ENCODE measurements around the gene SCAMP1.

SCAMP1 gene

DNA sequence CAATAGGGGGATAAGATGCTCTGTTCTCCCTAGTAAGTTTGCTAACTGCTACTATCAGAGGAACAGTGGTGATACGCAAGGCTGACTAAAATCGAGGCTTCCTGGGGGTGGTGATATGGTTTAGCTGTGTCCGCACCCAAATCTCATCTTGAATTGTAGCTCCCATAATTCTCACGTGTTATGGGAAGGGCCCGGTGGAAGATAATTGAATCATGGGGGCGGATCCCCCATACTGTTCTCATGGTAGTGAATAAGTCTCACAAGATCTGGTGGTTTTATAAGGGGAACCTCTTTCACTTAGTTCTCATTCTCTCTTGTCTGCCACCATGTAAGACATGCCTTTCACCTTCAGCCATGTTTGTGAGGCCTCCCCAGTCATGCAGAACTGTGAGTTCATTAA is 153.0 kb downstream of the SCAMP1 start:
- DNase-seq (ENCODE audit: low read depth) = no peak

GRCh38 chr5:78514427-78515330 is 154.3 kb downstream of the SCAMP1 start:
- no peak for DNase-seq (ENCODE audit: low read depth)

DNA sequence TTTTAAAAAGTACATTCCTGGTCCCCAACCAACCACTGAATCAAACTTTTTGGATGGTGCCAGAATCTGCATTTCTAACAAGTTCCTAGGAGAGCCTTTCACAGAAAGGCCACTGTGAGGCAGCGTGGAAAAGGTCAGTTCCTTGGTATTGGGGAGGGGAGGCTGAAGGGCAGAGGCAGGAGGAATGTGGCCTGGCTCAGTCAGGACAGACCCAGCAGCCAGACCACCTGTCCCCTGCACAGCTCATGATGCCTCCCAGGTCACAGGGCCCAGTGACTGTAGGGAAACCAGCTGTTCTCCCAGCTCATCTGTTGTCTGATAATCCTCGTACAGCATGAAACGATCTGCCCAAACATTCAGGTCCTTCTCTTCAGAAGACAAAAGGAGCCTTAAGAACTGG is 155.3 kb downstream of the SCAMP1 start:
- DNase-seq (ENCODE audit: low read depth) = no peak

GRCh38 chr5:78518365-78519197 is 158.2 kb downstream of the SCAMP1 start:
- no peak for DNase-seq (ENCODE audit: low read depth)

DNA sequence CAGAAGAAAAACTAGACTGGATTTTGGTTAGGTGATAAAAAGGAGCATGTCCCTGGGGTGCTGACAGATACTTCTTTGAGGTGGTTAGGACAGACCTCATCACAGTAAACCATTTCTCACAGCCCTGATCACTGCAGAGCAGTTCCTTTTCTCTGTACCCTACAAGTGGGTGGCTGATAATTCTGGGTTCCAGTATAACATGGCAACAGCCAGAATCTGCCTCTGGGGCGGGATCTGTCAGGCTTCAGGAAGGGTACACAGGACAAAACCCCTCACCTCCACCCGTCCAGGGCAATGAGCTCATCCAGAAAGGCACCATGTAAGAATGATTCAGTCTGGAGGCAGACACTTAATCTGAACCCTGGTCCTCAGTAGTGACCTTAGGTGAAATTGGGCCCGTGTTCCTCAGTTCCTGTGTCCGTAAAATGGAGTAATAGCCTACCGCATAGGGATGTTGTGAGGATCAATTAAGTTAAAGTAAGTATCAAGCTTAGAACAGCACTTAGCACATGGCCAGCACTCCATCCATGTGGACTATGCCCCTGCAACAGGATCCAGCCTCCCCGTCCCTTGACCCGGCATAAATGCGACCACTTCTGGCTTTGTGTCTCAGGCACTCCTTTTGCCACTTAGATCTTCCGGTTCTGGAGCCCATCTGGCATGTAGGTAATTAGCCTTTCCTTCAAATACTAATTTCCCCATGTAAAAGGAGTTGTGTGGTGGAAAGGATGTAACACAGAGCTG is 159.0 kb downstream of the SCAMP1 start:
- no peak for DNase-seq (ENCODE audit: low read depth)

- no peak for DNase-seq (ENCODE audit: low read depth)
Measured at GRCh38 chr5:78521455-78521854, 161.0 kb downstream of the SCAMP1 start.

DNA sequence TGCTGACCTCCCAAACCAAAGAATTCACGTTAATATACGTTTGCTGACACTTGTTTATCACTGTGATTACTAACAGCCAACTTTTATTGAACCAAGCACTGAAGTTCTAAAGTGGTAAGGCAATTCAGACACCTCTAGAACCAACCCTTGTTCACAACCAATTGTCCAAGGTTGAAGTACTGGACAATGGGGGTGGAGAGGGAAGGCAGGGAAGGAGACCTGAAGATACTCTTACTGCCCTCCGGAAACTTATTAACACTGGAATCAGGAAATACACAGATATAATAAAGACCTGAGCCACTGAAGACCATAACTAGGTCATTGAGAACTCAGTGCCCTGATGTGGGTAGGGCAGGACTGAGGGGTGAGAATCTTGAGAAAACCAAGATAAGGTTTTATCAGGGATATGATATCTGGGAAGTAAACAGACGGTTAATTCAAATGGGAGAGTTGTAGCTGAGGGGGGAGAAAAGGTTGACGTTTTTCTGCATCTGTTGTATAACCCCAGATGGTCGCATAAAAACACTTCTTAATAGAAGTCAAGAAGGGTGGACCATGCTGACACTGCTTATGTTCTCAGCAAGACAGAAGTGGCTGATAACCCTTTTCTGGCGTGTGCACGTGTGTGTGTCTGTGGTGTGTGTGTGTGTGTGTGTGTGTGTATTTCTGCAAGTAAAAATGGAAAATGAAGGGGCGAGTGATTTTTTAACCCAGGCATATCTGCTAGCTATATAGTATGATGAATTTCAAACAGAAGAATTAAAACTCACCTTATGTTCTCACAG is 162.3 kb downstream of the SCAMP1 start:
- DNase-seq (ENCODE audit: low read depth) = no peak

DNA sequence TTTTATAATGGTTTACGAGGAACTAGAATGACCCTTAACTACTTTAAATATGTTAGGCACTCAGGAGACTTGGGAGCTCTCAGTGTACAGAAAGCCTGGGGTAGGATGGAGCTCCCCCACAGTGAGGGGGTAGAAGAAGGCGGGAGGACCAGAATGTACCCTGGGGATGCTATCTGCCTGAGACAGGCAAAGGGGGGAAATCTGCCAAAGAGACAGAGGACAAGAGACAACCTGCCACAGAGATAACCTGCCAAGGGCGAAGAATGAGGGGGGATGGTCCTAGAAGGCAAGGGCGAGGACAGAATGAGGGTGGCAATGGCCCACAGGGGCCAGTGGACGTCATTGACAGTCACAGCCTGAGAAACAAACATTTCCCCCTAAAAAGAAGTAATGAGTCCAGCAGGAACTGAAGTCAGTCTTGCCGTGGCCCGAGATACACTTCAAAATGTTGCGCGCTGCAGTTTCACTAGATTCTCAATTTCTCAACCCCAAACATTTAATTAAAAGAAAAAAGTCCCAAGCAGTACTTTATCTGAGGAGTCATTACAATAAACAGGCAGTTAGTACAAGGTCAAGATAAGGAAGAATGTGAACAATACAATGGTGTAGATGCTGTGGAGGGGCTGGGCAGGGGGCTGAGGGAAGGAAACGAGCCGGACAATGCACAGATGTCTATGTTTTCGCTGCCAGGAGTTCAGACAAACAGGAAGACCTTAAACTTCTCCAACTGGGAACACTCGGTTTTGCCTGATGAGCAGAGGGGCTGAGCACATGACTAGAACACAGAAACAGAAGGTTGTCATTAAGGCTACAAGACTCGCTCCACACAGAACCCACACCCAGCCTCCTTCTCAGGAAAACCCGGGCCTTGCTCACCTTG is 163.1 kb downstream of the SCAMP1 start:
- no peak for DNase-seq (ENCODE audit: low read depth)

GRCh38 chr5:78526049-78526525 is 165.7 kb downstream of the SCAMP1 start:
- DNase-seq (ENCODE audit: low read depth) = no peak

- DNase-seq (ENCODE audit: low read depth) = no peak
Measured at GRCh38 chr5:78527054-78527859, 166.8 kb downstream of the SCAMP1 start.

DNA sequence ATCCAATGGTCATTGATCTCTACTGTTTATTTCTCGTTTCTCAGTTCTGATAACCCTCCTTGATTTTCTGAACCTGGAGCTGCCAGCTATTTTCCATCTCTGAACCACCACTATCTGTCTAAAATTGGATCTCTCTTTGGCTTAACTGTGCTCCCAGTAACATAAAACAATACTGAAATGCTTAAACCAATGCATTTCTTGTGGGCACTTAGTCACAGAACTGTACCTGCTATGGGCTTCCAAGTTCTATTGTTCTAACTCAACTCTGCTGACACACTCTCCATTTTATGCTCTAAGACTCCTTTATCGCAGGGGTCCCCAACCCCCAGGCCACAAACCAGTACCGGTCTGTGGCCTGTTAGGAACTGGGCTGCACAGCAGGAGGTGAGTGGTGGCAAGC is 167.5 kb downstream of the SCAMP1 start:
- DNase-seq (ENCODE audit: low read depth) = no peak
